Hepatocyte (in vitro differentiated cells): Measurements from ENCODE around the gene TTLL7. TPM values are rescaled to one million over a fixed set of nuclear protein-coding genes. Genes with fewer than 3 reads are reported as not detected.

Experiments
- DNase-seq: peaks from one replicate; pipeline ENCODE4 v3.0.0-alpha.2; 2016; ENCODE audit warnings: low spot score
- H2AFZ ChIP-seq: fragments of 200-600 bp; sonication (generic); 2 replicates; pipeline ENCODE4 v1.6.0; 2016; ENCODE audit warnings: antibody characterized with exemption, mild to moderate bottlenecking
- H3K27ac ChIP-seq: fragments of 200-600 bp; sonication (generic); 2 replicates; pipeline ENCODE4 v1.5.1; 2016; ENCODE audit warnings: mild to moderate bottlenecking
- H3K27me3 ChIP-seq: fragments of 200-600 bp; sonication (generic); 2 replicates; pipeline ENCODE4 v1.6.1; 2016
- H3K36me3 ChIP-seq: fragments of 200-600 bp; sonication (generic); replicated peaks from 2 replicates; pipeline ENCODE4 v1.5.1; 2016; ENCODE audit warnings: low read depth; ENCODE audit not compliant: insufficient read depth
- H3K4me1 ChIP-seq: fragments of 200-600 bp; sonication (generic); 2 replicates; pipeline ENCODE4 v1.5.1; 2016; ENCODE audit warnings: mild to moderate bottlenecking, moderate library complexity; ENCODE audit not compliant: insufficient read depth
- H3K4me2 ChIP-seq: fragments of 200-600 bp; sonication (generic); 2 replicates; pipeline ENCODE4 v1.6.0; 2016
- H3K4me3 ChIP-seq: fragments of 200-600 bp; sonication (generic); 2 replicates; pipeline ENCODE4 v1.5.1; 2016; ENCODE audit warnings: mild to moderate bottlenecking
- H3K79me2 ChIP-seq: fragments of 200-600 bp; sonication (generic); 2 replicates; pipeline ENCODE4 v1.6.0; 2017; ENCODE audit warnings: mild to moderate bottlenecking
- H3K9me2 ChIP-seq: fragments of 200-600 bp; sonication (generic); replicated peaks from 2 replicates; pipeline ENCODE4 v1.6.0; 2017; ENCODE audit warnings: mild to moderate bottlenecking; ENCODE audit not compliant: insufficient read depth
- H3K9me3 ChIP-seq: fragments of 200-600 bp; sonication (generic); 2 replicates; pipeline ENCODE4 v1.5.1; 2016; ENCODE audit warnings: low read depth, mild to moderate bottlenecking
- H4K20me1 ChIP-seq: fragments of 200-600 bp; sonication (generic); 2 replicates; pipeline ENCODE4 v1.6.0; 2016; ENCODE audit warnings: mild to moderate bottlenecking; ENCODE audit not compliant: insufficient read depth, poor library complexity, severe bottlenecking
- EZH2 ChIP-seq: fragments of 200-600 bp; sonication (generic); IDR thresholded peaks from 2 replicates; pipeline ENCODE4 v1.6.1; 2016; ENCODE audit warnings: antibody characterized with exemption, mild to moderate bottlenecking, borderline replicate concordance
- EZH2phosphoT487 ChIP-seq: fragments of 200-600 bp; sonication (generic); IDR thresholded peaks from one replicate; pipeline ENCODE4 v1.6.1; 2018; ENCODE audit warnings: antibody characterized with exemption, mild to moderate bottlenecking, low read depth, moderate library complexity; ENCODE audit not compliant: unreplicated experiment, severe bottlenecking
- WGBS: methylation state at CpG from one replicate; pipeline ENCODE4 v1.1.6; 2016; ENCODE audit warnings: low lambda C conversion rate; ENCODE audit errors: missing lambda C conversion rate; 5-methylcytosine and 5-hydroxymethylcytosine counted together
- polyA plus RNA-seq: library from polyadenylated mRNA; unstranded; fragments of >200 nt; fragmentation: Nextera tagmentation; extraction: Ambion mirVana; gene quantifications from 2 replicates; pipeline ENCODE4 v1.2.1, GENCODE V29; 2016
- total RNA-seq: library from RNA; depleted of rRNA; stranded (reverse); fragments of >200 nt; gene quantifications from 2 replicates; pipeline ENCODE4 v1.2.3, GENCODE V29; 2014
- TF ChIP-seq, protein P1 (sequence below): fragments of 200-600 bp; sonication (generic); IDR thresholded peaks from 2 replicates; pipeline ENCODE4 v1.5.1; 2016; ENCODE audit warnings: antibody characterized with exemption, mild to moderate bottlenecking; ENCODE audit not compliant: poor library complexity

The TTLL7 gene
- total and polyA plus RNA-seq, 2 experiments from 2014 or later, result 1.9 to 3.5 TPM

DNA sequence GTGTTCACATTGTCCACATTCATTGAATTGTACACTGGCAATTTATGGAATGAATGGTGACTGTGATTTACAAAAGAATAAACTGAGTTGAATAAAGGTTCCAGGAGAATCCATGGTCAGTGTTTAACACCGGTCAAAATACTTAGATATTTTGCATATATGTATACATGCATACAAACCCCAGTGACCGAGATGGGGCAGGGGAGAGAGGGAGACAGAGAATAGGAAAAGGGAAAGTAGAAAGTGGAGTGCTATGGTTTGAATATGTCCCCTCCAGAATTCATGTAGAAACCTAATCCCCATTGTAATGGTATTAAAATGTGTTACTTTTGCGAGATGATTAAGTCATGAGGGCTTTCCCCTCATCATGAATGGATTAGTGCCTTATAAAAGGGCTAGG, 154.4 kb downstream of the TTLL7 start:
- Histone ChIP-seq H4K20me1 (no peaks in the 10 kb centered on the region), H3K4me2 (no peak overlapping the region), H3K36me3 (no peaks in the 10 kb centered on the region), H3K27ac (no peak overlapping the region), H3K4me1 (no peaks in the 10 kb centered on the region), H3K9me2 (no peaks in the 10 kb centered on the region), H3K27me3 (no peaks in the 10 kb centered on the region), H2AFZ (no peak overlapping the region), H3K79me2 (no peaks in the 10 kb centered on the region), H3K4me3 (no peak overlapping the region), H3K9me3 (no peaks in the 10 kb centered on the region)
- 95% methylated on average over 3 of the region's 3 CpGs for WGBS
- no peak for DNase-seq
- TF ChIP-seq EZH2, result no peak
- TF ChIP-seq, protein P1, sequence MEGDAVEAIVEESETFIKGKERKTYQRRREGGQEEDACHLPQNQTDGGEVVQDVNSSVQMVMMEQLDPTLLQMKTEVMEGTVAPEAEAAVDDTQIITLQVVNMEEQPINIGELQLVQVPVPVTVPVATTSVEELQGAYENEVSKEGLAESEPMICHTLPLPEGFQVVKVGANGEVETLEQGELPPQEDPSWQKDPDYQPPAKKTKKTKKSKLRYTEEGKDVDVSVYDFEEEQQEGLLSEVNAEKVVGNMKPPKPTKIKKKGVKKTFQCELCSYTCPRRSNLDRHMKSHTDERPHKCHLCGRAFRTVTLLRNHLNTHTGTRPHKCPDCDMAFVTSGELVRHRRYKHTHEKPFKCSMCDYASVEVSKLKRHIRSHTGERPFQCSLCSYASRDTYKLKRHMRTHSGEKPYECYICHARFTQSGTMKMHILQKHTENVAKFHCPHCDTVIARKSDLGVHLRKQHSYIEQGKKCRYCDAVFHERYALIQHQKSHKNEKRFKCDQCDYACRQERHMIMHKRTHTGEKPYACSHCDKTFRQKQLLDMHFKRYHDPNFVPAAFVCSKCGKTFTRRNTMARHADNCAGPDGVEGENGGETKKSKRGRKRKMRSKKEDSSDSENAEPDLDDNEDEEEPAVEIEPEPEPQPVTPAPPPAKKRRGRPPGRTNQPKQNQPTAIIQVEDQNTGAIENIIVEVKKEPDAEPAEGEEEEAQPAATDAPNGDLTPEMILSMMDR, result no peak
- TF ChIP-seq EZH2phosphoT487, result no peak

DNA sequence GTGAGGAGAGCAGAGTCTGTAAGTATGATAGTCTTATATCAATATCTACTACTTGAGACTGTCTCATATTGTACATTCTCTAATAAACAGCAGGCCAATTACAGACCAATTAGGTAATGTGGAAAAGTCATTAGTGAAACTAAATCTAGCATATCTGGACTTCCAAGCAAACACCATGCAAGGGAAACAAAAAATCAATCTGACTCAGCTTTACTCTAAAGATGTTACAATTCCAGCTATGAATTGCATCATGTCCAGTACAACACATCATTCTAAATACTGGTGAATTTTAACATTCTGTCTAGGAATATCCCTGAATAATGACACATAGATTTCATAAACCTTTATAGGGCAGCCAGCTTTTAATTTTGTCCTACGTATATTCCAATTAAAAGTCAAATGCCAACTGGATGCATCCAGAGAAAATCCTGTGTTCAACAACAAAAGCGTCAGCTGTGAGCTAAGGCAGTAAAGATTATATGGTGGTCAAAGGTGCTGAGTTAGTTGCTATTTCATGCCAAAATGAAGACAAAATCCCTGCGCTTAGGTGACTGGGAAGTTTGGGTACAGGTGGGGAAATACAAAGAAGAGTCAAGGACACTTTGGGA, 159.3 kb downstream of the TTLL7 start:
- no peak overlapping the region for H3K27ac ChIP-seq
- no peaks in the 10 kb centered on the region for H3K27me3 ChIP-seq
- no peaks in the 10 kb centered on the region for H4K20me1 ChIP-seq
- no peak overlapping the region for H2AFZ ChIP-seq
- H3K79me2 ChIP-seq, result no peaks in the 10 kb centered on the region
- no peak overlapping the region for H3K4me3 ChIP-seq
- WGBS, result 94% methylated on average over 3 of the region's 3 CpGs
- H3K36me3 ChIP-seq, result no peaks in the 10 kb centered on the region
- no peaks in the 10 kb centered on the region for H3K9me2 ChIP-seq
- H3K4me2 ChIP-seq, result no peak overlapping the region
- TF ChIP-seq EZH2 (no peak), EZH2phosphoT487 (no peak)
- TF ChIP-seq, protein P1, result no peak
- no peak for DNase-seq
- no peaks in the 10 kb centered on the region for H3K4me1 ChIP-seq
- H3K9me3 ChIP-seq, result no peaks in the 10 kb centered on the region

DNA sequence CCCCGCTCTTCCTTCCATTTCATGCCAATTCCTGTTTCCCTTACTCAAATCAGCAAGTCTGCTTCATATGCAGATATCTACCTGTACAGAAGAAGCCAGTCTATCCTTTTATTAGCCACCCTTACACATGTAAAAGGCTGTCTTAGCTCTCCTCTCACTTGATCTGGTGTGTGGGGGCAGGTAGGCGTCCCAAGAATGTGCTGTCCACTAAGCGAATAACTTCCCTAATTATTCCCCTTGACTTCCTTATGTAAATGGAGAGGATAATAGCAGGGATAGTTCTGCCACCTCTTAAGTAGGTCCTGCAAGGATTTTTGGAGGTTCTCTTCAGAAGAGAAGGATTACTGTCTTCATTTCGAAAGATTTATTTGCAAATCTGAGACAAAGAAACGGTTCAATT, 160.4 kb downstream of the TTLL7 start:
- no peak overlapping the region for H3K4me2 ChIP-seq
- H3K27me3 ChIP-seq, result no peaks in the 10 kb centered on the region
- H3K27ac ChIP-seq, result no peak overlapping the region
- WGBS, result 83% methylated on average over 5 of the region's 5 CpGs
- H4K20me1 ChIP-seq, result no peaks in the 10 kb centered on the region
- H3K79me2 ChIP-seq, result no peaks in the 10 kb centered on the region
- H3K36me3 ChIP-seq, result no peaks in the 10 kb centered on the region
- H3K4me3 ChIP-seq, result no peak overlapping the region
- no peaks in the 10 kb centered on the region for H3K9me2 ChIP-seq
- TF ChIP-seq, protein P1, result no peak
- TF ChIP-seq EZH2phosphoT487 (no peak), EZH2 (no peak)
- no peak for DNase-seq
- no peaks in the 10 kb centered on the region for H3K4me1 ChIP-seq
- no peak overlapping the region for H2AFZ ChIP-seq
- H3K9me3 ChIP-seq, result no peaks in the 10 kb centered on the region
